T follicular helper cell (primary cell): ENCODE measurements around the gene RIPK4.
"Not testable (repeated sequence)": the region's sequence is repeated elsewhere in the genome, so short reads cannot be mapped to it uniquely, and the experiment has no call there.

Experiments
- DNase-seq: peaks from one replicate; pipeline ENCODE4 v3.0.0-alpha.2; 2020; ENCODE audit warnings: low read depth

RIPK4 gene

DNA sequence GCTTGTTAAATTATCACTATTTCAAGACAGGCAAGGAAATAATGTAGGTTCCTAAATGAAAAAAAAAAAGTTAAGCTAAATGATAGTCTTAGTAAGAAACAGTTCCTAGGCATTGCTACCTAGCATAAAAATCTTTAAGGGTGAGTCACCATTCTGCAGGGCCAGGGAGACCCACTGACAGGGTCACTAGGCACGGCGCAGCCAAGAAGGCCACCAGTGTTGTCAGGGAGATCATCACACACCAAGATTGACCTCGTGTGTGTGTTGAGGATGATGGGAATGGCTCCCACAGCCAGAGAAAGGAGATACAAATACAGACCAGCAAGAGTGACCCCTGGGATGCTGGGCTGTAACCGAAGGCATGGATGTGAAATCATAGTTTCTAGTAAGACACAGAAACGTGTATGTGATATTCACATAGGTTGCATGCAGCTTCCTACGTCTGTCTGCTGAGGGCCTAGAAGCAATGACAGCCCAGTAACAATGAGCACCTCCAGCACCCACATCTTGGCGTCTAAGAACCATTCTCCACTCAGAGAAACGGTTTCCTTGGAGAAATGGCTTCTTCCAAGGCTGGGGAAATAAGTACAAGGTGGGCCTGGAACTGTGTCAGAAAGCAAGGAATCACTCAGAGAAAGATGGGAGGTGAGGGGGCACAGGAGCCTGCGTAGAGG, 29.1 kb downstream of the RIPK4 start:
- DNase-seq: no peak

DNA sequence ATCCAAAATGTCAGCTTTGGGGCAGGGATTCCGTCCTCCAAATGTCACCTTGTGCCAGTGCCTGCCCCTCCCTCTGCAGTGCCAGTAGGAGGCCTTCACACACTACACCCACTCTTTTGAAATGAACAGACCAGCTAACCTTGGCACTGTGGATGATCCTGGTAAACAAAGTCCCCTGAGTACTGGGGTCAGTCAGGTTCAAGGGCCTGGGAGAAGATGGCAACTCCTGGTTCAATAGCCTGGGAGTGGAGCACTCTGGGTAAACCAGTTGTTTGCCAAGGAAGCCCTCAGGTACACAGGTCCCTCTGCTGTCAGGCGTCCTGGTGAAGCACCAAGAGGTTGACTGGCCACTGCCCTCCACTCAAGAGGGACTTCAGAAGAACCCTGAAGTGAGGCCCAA, 30.4 kb downstream of the RIPK4 start:
- no peak for DNase-seq

DNA sequence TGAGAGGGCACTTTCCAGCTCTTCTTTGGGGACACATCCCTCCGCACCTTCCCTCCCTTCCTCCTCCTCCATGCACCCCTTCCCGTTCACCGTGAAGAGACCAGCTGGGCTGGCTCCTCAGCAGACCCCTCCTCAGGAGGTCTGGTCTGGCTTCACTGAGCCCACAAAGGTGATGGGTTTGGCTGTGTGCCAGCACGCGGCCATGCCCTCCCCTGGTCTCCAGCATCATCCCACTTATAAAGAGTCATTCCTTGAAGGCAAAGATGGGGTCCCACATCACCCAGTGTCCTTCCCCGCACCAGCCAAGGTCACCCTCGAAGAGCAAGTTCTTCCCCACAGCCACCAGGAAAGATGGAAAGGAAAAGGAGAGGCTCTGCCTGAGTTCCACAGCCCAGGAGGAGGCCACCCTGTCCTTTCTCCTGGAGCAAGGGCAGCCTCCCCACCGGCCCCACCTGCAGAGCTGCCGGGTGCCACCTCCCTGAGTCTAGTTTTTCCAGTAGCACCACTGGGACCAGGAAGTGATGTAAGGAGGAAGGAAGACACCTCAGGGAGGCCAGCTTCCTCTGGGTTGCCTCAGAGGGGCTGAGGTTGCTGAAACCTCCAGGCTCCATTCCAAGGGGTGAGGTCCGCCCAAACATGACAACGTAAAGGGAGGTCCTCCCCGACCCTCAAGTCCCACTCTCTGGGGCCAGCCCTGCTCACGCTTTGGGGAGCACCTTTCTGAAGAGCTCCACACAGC, 32.7 kb downstream of the RIPK4 start:
- DNase-seq: no peak

DNA sequence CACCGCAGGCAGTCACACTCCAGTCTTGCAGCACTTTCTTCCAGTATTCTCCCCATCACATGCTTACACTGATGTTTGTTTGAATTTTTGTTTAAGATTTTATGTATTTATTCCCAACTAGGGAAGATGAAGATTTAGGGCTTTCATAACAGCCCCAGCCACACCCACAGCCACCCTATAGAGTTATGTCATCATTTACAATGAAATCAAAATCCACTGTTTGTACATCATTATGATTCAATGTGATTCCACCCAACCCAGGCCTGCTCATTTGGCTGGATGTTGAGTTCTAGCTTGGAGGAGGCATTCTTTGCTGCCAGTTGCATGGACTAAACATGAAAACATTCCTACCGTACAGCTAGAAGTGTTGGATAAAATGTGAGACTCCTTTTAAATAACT, 35.8 kb downstream of the RIPK4 start:
- no peak for DNase-seq

DNA sequence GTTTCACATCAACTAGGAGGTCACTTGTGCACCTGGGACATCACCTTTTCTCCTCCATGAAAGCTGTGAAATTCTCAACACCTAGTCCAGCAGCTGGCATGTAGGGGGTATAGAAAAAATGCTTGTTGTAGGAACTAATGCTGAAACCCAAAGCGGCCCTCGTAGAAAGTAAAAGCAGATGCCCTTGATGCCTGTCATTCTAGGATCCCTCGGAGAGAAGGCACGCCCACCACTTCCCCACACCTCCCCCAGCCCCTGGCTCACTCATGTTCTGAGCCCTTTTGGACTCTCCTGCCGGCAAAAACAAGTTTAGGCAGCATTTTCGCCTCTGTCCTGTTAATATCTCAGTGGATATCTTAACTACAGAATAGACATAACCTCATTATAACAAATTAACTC, 36.5 kb downstream of the RIPK4 start:
- no peak for DNase-seq

DNA sequence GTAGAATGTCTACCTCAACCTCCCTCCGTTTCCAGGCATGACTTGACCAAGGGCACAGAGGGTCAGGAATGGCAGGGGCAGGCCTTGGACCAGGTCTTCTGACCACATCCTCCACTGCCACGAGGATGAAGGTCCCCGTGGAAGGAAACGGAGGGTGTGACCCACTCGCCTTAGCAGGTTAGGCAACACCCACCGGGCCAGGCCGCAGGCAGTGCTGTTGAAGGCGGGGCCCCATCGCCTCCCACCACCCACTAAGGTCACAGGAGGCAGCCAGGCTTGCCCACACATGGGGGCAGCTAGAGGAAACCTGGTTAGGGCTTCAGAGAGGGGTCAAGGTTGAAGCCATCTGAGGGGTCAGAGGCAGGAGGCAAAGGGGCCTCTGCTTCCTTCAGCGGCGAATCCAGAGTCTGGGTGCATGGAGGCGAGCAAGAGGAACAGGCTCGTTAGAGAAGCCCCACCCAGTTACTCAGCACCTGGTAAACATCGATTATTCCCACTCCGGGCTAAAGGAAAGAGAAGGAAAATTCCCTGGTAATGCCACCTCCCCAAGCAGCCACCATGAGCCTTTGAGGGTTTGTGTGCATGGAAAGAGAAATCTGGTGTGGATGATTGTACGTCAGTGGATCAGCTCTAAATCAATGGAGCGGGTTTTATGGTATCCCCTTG, 37.0 kb downstream of the RIPK4 start:
- DNase-seq: no peak

DNA sequence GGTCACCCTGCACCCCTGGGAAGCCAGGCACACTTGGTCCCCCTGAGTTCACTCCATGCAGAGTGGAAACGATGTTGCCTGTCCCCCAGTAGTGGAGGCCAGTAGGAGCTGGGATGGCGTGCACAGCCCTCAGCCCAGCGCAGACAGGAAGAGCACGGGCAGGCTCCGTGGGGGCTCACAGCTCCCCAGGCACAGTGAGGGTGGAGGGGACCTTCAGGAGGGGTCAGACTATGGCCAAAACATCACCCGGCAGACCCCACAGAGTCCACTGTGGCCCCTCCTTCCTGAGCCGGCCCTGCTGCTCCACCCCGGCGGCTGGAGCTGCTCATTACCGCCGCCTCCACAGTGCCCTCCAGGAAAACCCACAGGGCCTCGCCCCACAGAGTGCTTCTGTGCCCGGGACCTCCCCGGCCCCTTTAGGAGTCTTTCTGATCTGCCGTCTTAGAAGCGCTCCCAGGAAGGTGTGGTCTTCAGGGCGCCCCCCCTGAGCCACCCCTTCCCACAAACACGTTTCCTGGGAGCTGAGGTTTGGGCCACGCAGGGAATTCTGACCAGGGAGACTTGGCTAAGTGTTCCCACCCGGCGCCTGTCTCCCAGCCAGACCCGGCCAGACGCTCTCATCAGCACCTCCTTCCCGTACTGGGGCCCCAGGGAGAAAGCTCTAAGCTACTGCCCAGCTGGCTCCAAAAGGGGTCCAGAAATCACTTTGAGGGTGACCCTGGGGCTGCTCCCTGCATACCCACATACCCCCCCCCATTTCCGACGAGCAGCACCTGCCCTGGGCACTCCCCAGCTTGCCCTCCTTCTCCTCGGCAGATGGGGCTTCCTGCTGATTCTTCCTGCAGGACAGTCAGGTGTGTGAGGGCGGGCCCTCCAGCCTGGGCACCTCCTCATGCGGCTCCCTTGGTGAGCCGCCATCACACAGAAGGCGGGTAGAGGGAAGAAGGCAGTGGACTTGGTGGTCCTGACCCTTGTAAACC, 38.8 kb downstream of the RIPK4 start:
- no peak for DNase-seq

DNA sequence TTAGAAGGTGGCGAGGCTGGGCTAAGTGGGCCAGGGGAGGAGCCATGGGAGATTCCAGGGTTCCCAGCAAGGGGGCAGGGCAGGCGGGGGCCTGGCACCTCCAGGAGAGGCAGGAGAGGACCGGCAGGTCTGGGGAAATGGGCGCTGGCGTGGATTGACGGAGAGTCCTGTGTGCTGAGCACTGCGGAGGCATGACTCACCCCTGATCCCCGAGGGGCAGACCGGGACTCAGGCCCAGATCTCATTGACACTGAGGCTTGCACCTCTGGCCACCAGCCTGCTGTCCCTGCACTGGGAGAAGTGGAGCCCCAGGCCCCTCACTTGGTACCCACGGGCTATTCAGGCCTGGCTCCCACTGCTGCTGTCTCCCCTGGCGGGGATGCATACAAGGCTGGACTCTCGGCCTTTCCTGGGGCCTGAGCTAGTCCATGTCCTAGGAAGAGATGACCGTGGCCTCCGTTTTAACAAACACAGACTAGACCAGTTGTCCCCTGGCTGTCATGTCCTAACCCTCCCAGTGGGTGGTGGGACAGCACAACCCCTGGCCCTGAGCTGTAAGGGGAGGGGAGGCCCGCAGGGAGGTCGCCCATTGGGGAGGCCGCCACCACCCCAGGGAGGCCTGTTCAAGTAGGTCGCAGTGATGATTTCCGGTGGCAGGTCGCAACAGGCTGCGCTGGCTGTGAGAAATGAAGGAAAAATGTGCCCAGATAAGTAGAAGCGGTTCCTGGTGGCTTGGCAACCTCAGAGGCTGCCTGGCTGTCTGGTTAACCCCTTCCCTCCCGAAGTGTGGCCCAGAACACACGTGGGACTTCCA, 39.7 kb downstream of the RIPK4 start:
- DNase-seq: no peak

DNA sequence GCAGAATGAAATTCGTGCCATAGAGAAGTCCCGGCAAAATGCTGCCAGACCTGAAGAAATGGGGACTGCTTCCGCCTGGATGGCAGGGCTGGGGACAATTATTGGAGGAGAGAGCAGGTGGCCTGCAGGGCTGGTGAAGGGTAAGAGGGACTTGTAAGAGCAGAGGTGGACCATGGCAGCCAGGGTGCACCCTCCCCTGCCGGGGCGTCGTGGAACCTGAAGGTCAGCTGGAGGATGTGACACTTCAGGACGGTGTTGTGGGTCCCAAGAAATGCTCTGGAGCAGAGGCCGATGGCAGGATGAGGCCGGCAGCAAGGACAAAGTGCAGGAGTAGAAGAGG, 40.3 kb downstream of the RIPK4 start:
- no peak for DNase-seq

DNA sequence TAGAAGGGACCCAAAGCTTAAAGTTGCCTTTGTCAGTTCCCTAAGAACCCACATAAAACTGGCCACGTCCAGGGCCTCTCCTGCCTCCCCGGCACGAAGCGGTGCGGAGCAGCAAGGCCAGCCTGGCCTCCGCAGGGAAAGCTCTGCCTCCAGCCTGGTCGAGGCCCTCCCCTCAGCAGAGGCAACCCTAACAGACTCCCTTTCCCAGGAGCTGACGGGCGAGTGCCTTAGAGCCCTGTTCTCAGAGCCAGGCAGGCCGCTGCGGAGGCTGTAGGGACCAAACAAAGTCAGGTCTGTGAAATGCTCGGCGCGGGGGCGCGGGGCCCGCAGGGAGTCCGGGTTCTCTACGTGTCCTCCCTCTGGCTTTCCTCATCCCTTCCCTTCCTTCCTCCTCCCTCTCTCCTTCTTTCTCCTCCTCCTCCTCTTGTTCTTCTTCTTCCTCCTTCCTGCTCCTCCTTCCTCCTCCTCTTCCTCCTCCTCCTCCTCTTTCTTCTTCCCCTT, 40.7 kb downstream of the RIPK4 start:
- DNase-seq: no peak

DNA sequence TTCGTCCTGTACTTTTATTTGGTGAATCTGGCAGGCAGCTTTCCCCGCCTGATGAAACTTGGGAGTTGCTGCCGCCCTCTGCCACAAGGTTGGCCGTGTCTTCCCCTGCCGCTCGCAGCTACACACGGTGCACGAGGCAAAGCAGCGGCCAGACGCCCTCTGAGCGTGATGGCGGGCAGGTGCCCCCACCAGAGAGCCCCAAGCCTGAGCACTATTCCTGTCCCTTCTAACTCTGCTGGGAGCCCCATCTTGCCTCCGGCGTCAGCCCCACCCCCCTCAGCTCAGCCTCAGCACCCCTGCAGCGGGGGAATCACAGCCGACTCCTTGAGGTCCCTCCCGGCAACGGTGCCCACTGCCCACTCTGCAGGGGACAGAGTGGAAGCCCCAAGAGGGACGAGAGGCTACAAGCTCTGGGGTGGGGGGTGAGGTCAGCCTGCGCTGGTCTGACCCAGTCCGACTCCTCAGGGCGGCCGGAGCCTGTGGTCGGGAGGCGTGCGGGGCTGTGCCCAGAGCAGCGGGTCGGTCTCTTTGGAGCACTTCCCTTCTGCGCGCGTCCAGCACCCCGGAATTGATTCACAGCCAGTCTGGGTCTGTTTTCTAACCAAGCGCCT, 41.3 kb downstream of the RIPK4 start:
- DNase-seq: no peak

DNA sequence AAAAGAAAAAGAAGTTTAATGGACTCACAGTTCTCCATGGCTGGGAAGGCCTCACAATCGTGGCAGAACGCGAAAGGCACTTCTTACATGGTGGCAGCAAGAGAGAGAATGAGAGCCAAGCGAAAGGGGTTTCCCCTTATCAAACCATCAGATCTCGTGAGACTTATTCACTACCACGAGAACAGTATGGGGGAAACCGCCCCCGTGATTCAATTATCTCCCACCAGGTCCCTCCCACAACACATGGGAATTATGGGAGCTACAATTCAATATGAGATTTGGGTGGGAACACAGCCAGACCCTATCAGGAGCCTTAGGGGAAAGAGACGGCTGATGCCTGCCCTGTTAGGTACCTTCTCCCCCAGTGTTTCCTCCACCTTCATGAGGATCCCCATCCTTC, 43.0 kb downstream of the RIPK4 start:
- DNase-seq: not testable (repeated sequence)

DNA sequence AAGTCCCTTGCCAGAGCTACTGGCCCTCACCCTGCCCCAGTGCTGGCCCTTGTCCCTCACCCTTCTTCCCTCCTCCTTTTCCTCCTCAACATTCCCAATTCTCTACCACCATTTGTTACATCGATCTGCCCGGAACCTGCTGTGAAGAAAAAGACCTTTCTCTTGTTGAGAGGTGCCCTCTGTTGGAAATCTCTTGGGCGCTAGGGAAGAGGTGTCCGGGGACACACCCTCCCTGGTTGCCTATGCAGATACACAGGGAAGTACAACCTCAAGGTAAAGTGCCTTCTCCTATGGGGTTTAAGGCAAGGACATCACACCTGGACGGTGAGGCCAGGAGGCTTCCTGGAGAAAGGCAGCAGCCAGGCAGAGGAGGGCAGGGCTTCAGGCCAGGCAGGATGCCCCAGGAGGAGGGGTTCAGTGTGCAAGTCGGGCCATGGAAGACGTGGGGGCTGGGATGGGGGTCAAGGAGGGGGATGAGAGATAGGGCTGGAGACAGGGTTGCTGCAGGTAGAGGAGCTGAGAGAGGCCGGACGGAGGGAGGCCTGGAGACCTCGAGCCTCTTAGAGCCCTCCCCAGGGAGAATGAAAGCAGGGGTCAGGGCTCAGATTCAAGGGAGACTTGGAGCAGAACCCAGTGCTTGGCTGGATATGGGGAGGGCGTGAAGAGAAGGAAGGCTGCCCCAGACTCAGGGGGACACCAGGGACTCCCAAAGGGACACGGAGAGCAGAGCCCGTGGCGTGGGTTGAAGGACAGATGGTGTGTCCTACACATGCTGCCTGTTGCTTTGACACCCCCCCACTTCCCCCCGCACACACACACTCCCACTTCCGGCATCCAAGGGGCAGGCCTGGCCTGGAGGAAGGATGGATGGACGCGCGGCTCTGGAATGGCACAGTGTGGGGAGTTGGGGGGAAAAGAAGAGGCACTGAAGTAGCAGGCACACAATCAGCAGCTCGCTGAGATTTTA, 44.5 kb downstream of the RIPK4 start:
- no peak for DNase-seq

DNA sequence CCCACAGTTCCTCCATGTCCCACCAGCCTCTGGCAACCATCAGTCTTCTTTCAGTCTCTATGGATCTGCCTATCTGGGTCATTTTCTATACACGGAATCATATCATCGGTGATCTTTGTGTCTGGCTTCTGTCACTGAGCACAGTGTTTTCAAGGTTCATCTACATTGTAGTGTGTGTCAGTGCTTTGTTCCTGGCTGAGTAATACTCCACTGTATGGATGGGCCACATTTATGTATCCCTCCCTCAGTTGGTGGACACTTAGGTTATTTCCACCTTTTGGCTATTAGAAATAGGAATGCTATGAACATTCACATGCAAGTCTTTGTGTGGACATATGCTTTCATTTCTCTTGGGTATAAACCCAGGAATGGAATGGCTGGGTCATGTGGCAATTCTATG, 46.6 kb downstream of the RIPK4 start:
- DNase-seq: no peak

DNA sequence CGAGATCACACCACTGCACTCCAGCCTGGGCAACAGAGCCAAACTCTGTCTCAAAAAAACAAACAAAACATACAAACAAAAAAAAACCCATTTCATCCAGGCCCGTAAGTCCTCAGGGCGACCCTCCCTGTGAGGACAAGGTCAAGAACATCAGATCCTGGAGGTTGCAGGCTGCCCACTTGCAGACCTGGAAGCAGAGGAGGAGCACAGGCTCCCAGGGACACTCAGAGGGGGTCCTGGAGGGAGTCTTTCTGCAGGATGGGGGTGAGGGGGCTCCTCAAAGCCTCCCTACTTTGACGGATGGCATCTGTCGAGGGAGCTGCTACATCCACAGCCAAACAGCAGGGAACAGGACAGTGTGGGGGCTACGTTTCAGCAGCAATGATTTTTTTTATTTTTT, 47.2 kb downstream of the RIPK4 start:
- no peak for DNase-seq

DNA sequence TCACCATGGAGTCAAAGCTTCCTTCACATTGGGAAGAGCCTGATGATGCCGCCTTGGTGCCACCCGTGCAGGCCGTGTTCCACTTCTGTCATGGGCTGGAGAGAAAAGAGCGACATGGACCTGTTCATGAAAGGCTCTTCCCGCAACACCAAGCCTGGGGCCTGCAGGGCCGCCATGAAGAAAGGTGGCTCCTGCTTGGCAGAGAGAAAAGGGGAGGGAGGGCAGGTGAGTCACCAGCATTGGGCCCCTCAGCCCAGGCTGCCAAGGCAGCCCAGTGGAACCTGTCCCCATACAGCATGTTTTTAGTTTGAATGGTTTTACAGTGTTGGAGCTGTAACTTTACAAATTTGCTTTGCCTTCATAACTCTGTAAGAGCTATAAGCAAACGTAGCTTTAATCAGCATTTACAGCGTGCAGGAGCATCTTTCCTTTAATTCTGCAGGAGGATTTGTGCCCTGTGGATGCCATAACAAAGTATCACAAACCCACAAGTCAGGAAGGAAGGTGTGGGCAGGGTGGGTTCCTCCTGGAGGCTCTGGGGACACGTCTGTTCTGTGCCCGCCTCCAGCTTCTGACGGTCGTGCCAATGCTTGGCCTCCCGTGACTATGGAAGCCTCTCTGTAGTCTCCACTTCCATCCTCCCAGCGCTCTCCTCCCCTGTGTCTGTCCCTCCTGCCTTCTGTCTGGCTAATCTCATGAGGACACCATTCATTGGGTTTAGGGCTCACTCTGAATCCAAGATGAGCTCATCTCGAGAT, 49.1 kb downstream of the RIPK4 start:
- DNase-seq: no peak

DNA sequence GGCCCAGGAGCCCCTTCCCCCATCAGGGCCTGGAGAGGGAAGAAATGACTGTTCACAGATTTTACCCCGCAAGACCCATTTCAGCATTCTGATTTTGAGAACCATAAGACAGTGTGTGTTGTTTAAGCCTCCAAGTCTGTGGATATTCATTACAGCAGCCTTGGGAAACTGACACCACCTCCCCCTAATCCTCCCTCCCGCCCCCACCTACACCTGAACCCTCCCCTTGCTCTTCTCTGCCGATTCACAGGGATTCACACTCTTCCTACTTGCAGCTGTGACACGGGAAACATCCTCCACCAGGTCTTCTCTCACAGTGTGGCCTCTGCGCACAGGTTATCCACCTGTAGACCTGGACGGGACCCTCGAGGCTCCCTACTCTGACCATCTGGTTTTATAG, 50.1 kb downstream of the RIPK4 start:
- DNase-seq: no peak

DNA sequence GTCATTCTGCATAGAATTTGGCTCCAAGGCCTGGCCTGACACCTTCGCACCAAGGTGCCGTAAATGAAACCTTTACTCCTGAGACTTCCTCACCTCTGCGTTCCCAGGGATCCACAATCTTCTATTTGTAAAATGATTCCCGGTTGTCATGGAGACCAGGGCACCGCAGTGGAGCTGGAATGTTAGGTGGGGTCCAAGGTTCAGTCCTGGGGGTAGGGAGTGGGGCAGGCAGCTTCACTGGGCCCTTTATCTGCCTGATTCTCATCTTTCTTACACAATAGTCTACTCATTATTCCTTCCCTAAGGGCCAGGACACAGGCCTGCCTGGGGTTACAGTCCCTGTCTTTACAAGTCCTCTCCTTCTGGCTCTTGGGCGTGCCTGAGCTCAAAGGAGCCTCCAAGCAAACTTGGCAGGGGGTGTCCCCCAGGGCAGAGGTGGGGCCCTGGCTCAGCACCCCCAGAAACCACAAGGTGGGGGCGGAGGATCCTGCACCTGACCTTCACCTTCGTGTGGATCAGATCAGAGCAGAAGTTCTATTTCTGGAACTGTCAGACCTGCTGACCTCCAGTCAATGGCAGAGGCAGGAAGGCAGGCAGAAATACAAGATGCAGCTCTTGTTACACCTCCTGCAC, 51.1 kb downstream of the RIPK4 start:
- no peak for DNase-seq
